ENCODE results near the gene OR8B3.
"Not testable (repeated sequence)": the region's sequence is repeated elsewhere in the genome, so short reads cannot be mapped to it uniquely, and the experiment has no call there.

Gene OR8B3

DNA sequence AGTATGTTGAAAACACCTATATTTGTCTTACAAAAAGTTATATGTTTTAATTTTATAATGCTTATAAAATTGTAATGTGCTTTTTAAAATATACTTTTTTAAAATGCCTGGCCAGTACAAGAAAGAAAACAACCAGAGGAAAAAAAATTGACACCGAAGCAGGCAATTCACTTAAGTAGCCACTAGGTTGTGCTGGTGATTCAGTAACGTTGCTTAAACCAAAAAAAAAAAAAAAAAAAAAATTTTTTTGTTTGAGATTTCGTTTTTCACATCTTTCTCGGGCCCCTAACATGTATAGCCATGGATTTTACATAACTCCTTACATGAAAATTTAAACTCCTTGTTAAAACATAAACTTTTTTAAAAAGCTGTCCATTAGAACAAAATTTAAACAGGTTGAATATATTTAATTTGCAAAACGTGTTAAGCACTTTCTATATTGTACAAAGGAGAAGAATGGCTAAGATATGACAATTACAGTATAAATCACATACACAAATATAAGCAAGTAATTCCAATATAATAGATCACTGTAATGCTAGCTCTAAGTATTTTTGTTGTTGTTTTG lies 16.6 kb upstream of the OR8B3 start:
- no peak overlapping the region for H3K9ac ChIP-seq (ENCODE audit: low read length)
- no peaks in the 10 kb centered on the region for H3K9me2 ChIP-seq (ENCODE audit: low read depth, low read length)
- no peaks in the 10 kb centered on the region for H3F3A ChIP-seq (ENCODE audit: insufficient read depth, low read length)
- H3K4me2 ChIP-seq (ENCODE audit: low read length) = no peak overlapping the region
- H2AFZ ChIP-seq (ENCODE audit: low read length) = no peak overlapping the region
- H3K4me3 ChIP-seq (ENCODE audit: low read depth, low read length, poor library complexity, severe bottlenecking) = no peak overlapping the region
- no peaks in the 10 kb centered on the region for H3K27me3 ChIP-seq (ENCODE audit: insufficient read depth, low read length)
- no peaks in the 10 kb centered on the region for H4K20me1 ChIP-seq (ENCODE audit: insufficient read depth, low read length)
- no peak overlapping the region for H3K27ac ChIP-seq (ENCODE audit: low read depth, low read length, poor library complexity, severe bottlenecking)
- no peaks in the 10 kb centered on the region for H3K36me3 ChIP-seq (ENCODE audit: insufficient read depth, low read length)
- TF ChIP-seq, protein P1, sequence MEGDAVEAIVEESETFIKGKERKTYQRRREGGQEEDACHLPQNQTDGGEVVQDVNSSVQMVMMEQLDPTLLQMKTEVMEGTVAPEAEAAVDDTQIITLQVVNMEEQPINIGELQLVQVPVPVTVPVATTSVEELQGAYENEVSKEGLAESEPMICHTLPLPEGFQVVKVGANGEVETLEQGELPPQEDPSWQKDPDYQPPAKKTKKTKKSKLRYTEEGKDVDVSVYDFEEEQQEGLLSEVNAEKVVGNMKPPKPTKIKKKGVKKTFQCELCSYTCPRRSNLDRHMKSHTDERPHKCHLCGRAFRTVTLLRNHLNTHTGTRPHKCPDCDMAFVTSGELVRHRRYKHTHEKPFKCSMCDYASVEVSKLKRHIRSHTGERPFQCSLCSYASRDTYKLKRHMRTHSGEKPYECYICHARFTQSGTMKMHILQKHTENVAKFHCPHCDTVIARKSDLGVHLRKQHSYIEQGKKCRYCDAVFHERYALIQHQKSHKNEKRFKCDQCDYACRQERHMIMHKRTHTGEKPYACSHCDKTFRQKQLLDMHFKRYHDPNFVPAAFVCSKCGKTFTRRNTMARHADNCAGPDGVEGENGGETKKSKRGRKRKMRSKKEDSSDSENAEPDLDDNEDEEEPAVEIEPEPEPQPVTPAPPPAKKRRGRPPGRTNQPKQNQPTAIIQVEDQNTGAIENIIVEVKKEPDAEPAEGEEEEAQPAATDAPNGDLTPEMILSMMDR (IDR thresholded peaks at IDR 0.05; ENCODE audit: low read length) = no peak
- no peak for TF ChIP-seq EZH2 (IDR thresholded peaks at IDR 0.05; ENCODE audit: borderline replicate concordance, low read length)
- no peaks in the 10 kb centered on the region for H3K79me2 ChIP-seq (ENCODE audit: insufficient read depth, low read length)
- H3K4me1 ChIP-seq (ENCODE audit: insufficient read depth, low read length, severe bottlenecking) = no peaks in the 10 kb centered on the region
- no peaks in the 10 kb centered on the region for H3K9me3 ChIP-seq (ENCODE audit: low read length)

DNA sequence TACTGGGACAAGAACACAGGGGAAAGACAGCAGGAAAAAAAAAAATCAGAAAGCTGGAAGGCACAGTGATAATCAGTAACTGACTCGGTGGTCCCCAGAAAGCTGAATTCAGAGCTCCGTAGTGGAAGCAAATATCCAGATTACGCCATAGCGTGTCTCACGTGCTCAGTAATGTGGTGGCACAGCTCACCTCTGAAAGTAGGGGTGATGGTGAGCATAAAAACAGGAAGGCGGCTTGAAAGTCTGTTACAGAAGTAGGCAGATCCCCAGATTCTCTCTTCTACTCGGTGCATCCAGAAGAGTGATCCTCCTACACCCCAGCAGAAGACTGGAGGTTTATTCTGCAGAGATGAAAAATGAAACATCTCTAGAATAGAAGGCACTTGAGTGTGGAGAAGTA lies 11.1 kb upstream of the OR8B3 start:
- Histone ChIP-seq H3K27ac (ENCODE audit: low read depth, low read length, poor library complexity, severe bottlenecking) (no peak overlapping the region), H3K36me3 (ENCODE audit: insufficient read depth, low read length) (no peaks in the 10 kb centered on the region), H4K20me1 (ENCODE audit: insufficient read depth, low read length) (no peaks in the 10 kb centered on the region), H2AFZ (ENCODE audit: low read length) (no peak overlapping the region), H3K4me3 (ENCODE audit: low read depth, low read length, poor library complexity, severe bottlenecking) (no peak overlapping the region), H3F3A (ENCODE audit: insufficient read depth, low read length) (no peaks in the 10 kb centered on the region), H3K27me3 (ENCODE audit: insufficient read depth, low read length) (no peaks in the 10 kb centered on the region), H3K4me2 (ENCODE audit: low read length) (no peak overlapping the region), H3K9ac (ENCODE audit: low read length) (no peak overlapping the region), H3K9me3 (ENCODE audit: low read length) (no peaks in the 10 kb centered on the region), H3K4me1 (ENCODE audit: insufficient read depth, low read length, severe bottlenecking) (no peaks in the 10 kb centered on the region), H3K79me2 (ENCODE audit: insufficient read depth, low read length) (no peaks in the 10 kb centered on the region), H3K9me2 (ENCODE audit: low read depth, low read length) (no peaks in the 10 kb centered on the region)
- TF ChIP-seq, protein P1 (IDR thresholded peaks at IDR 0.05; ENCODE audit: low read length) = no peak
- TF ChIP-seq EZH2 (IDR thresholded peaks at IDR 0.05; ENCODE audit: borderline replicate concordance, low read length) = no peak

DNA sequence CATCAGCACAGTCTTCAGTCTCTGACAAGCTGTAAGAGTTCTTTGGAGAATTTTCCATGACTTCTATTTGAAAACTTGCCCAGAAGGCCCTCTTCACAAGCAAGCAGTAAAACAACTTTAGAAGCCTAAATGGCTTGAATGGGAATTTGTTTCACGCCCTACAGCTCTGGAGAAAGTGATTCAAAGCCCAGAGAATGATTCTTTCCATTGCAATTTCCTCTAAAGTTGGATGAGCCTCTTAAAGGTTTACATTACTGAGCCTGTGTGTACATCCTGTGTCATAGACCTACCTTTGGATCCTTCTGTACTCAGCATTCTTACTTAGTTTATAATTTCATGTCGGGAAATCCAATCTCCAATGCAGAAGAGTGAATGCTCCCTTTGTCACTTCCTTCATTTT lies 6.8 kb upstream of the OR8B3 start:
- H3K79me2 ChIP-seq (ENCODE audit: insufficient read depth, low read length) = no peaks in the 10 kb centered on the region
- H3K27me3 ChIP-seq (ENCODE audit: insufficient read depth, low read length) = no peaks in the 10 kb centered on the region
- no peaks in the 10 kb centered on the region for H3K36me3 ChIP-seq (ENCODE audit: insufficient read depth, low read length)
- no peaks in the 10 kb centered on the region for H4K20me1 ChIP-seq (ENCODE audit: insufficient read depth, low read length)
- H3K9me3 ChIP-seq (ENCODE audit: low read length) = no peaks in the 10 kb centered on the region
- no peak overlapping the region for H3K4me3 ChIP-seq (ENCODE audit: low read depth, low read length, poor library complexity, severe bottlenecking)
- no peak overlapping the region for H3K27ac ChIP-seq (ENCODE audit: low read depth, low read length, poor library complexity, severe bottlenecking)
- TF ChIP-seq EZH2 (IDR thresholded peaks at IDR 0.05; ENCODE audit: borderline replicate concordance, low read length) = no peak
- TF ChIP-seq, protein P1 (IDR thresholded peaks at IDR 0.05; ENCODE audit: low read length) = no peak
- H3K4me2 ChIP-seq (ENCODE audit: low read length) = no peak overlapping the region
- no peaks in the 10 kb centered on the region for H3K9me2 ChIP-seq (ENCODE audit: low read depth, low read length)
- no peak overlapping the region for H3K9ac ChIP-seq (ENCODE audit: low read length)
- H2AFZ ChIP-seq (ENCODE audit: low read length) = no peak overlapping the region
- no peaks in the 10 kb centered on the region for H3F3A ChIP-seq (ENCODE audit: insufficient read depth, low read length)
- no peaks in the 10 kb centered on the region for H3K4me1 ChIP-seq (ENCODE audit: insufficient read depth, low read length, severe bottlenecking)

DNA sequence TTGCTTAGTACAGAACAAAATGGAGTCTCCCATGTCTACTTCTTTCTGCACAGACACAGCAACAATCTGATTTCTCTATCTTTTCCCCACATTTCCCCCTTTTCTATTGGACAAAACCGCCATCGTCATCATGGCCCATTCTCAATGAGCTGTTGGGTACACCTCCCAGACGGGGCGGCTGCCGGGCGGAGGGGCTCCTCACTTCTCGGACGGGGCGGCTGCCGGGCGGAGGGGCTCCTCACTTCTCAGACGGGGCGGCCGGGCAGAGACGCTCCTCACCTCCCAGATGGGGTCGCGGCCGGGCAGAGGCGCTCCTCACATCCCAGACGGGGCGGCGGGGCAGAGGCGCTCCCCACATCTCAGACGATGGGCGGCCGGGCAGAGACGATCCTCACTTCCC lies 4.4 kb upstream of the OR8B3 start:
- not testable (repeated sequence) for H3K36me3 ChIP-seq (ENCODE audit: insufficient read depth, low read length); H3F3A ChIP-seq (ENCODE audit: insufficient read depth, low read length); H4K20me1 ChIP-seq (ENCODE audit: insufficient read depth, low read length); H3K27ac ChIP-seq (ENCODE audit: low read depth, low read length, poor library complexity, severe bottlenecking); H3K9me3 ChIP-seq (ENCODE audit: low read length); H3K4me1 ChIP-seq (ENCODE audit: insufficient read depth, low read length, severe bottlenecking); H3K79me2 ChIP-seq (ENCODE audit: insufficient read depth, low read length); H3K27me3 ChIP-seq (ENCODE audit: insufficient read depth, low read length); H3K9me2 ChIP-seq (ENCODE audit: low read depth, low read length); H3K4me2 ChIP-seq (ENCODE audit: low read length); H2AFZ ChIP-seq (ENCODE audit: low read length); H3K9ac ChIP-seq (ENCODE audit: low read length); H3K4me3 ChIP-seq (ENCODE audit: low read depth, low read length, poor library complexity, severe bottlenecking)
